B cell (primary cell): ENCODE data around the gene SEMA3A. TPM values are rescaled to one million over a fixed set of nuclear protein-coding genes. Genes with fewer than 3 reads are reported as not detected.

Source experiments
- ATAC-seq: fragments of 200-7000 bp; cut with Tn5 transposase; one replicate; pipeline ENCODE4 v1.10.0; 2021; ENCODE audit warnings: low read depth, mild to moderate bottlenecking, moderate number of reproducible peaks, moderate library complexity
- CTCF ChIA-PET: fragments of 350-600 bp; sonication (Branson Sonifier 250); formaldehyde crosslinking; loops from one replicate; lab custom pipeline; 2021; ENCODE audit warnings: antibody characterized with exemption, inconsistent platforms; lab: Charles Lee
- POLR2A ChIA-PET: fragments of 350-600 bp; sonication (Branson Sonifier 250); formaldehyde crosslinking; loops from one replicate; lab custom pipeline; 2021; ENCODE audit warnings: antibody characterized with exemption; lab: Charles Lee
- DNase-seq: peaks from one replicate; pipeline ENCODE4 v3.0.0; 2013
- H2AFZ ChIP-seq: 2 replicates; pipeline ENCODE4 v1.6.1; 2012; ENCODE audit warnings: mild to moderate bottlenecking, low read depth, low read length; ENCODE audit not compliant: insufficient read depth, poor library complexity, severe bottlenecking
- H3K27ac ChIP-seq, 2 donors: 1 replicate in 1 of 2; 2 replicates in 1 of 2; pipeline ENCODE4 v1.5.1; 2012 to 2013; ENCODE audit warnings: low read length in 2 of 2, mild to moderate bottlenecking in 2 of 2, moderate library complexity in 1 of 2
- H3K27me3 ChIP-seq, 4 experiments: fragments of 200-600 bp in 1 of 4; sonication (generic) in 1 of 4; replicated peaks in 1 of 4; 1 replicate in 2 of 4; 2 replicates in 2 of 4; pipeline versions ENCODE4 v1.6.1 to v1.7.0; 2013 to 2016; ENCODE audit warnings: low read length in 3 of 4, mild to moderate bottlenecking in 2 of 4, mixed read lengths in 1 of 4, moderate library complexity in 1 of 4; ENCODE audit not compliant: insufficient read depth in 4 of 4, control insufficient read depth in 3 of 4; ENCODE audit errors: control extremely low read depth in 1 of 4
- H3K36me3 ChIP-seq, 2 experiments: replicated peaks in 1 of 2; 1 replicate in 1 of 2; 2 replicates in 1 of 2; pipeline versions ENCODE4 v1.6.1 to v1.7.1; 2013; ENCODE audit warnings: low read length in 1 of 2; ENCODE audit not compliant: insufficient read depth in 2 of 2, control insufficient read depth in 1 of 2; ENCODE audit errors: control extremely low read depth in 1 of 2, extremely low read depth in 1 of 2
- H3K4me1 ChIP-seq, 2 donors: fragments of 200-600 bp in 1 of 2; sonication (generic) in 1 of 2; 1 replicate in 1 of 2; 2 replicates in 1 of 2; pipeline versions ENCODE4 v1.5.1 to v1.6.1; 2013 to 2017; ENCODE audit warnings: low read length in 2 of 2; ENCODE audit not compliant: control insufficient read depth in 2 of 2, insufficient read depth in 2 of 2
- H3K4me2 ChIP-seq: replicated peaks from 2 replicates; pipeline ENCODE3; 2012; ENCODE audit warnings: mild to moderate bottlenecking, low read depth, low read length; ENCODE audit not compliant: poor library complexity, severe bottlenecking
- H3K4me3 ChIP-seq, 5 experiments: fragments of 200-600 bp in 1 of 5; sonication (generic) in 1 of 5; 1 replicate in 3 of 5; 2 replicates in 2 of 5; pipeline versions ENCODE4 v1.5.1 to v1.7.0; 2011 to 2016; ENCODE audit warnings: low read length in 4 of 5, mild to moderate bottlenecking in 4 of 5, low read depth in 2 of 5, control low read depth in 1 of 5, moderate library complexity in 1 of 5; ENCODE audit not compliant: insufficient read depth in 1 of 5; ENCODE audit errors: control extremely low read depth in 1 of 5, extremely low read depth in 1 of 5
- H3K79me2 ChIP-seq: fragments of 200-600 bp; sonication (generic); one replicate; pipeline ENCODE4 v1.6.0; 2016; ENCODE audit warnings: low read length; ENCODE audit not compliant: control insufficient read depth, insufficient read depth
- H3K9ac ChIP-seq: fragments of 200-600 bp; sonication (generic); 2 replicates; pipeline ENCODE4 v1.6.1; 2017; ENCODE audit warnings: mild to moderate bottlenecking, low read length, moderate library complexity
- H3K9me3 ChIP-seq, 3 donors: one replicate each; pipeline versions ENCODE4 v1.6.1 to v1.7.1; 2013; ENCODE audit warnings: low read length in 2 of 3; ENCODE audit not compliant: control insufficient read depth in 2 of 3, insufficient read depth in 1 of 3; ENCODE audit errors: control extremely low read depth in 1 of 3
- H4K20me1 ChIP-seq: 2 replicates; pipeline ENCODE4 v1.6.0; 2012; ENCODE audit warnings: mild to moderate bottlenecking, low read length; ENCODE audit not compliant: insufficient read depth, control insufficient read depth, poor library complexity, severe bottlenecking
- H3K27ac Mint-ChIP-seq: one replicate; pipeline ENCODE4 v1.8.0; 2021; ENCODE audit warnings: mixed read lengths
- H3K27me3 Mint-ChIP-seq: one replicate; pipeline ENCODE4 v1.8.0; 2021; ENCODE audit warnings: mixed read lengths
- H3K4me1 Mint-ChIP-seq: one replicate; pipeline ENCODE4 v1.8.0; 2021; ENCODE audit warnings: mixed read lengths
- H3K4me3 Mint-ChIP-seq: one replicate; pipeline ENCODE4 v1.8.0; 2021; ENCODE audit warnings: mixed read lengths
- H3K9me3 Mint-ChIP-seq: one replicate; pipeline ENCODE4 v1.8.0; 2022; ENCODE audit warnings: mixed read lengths; ENCODE audit not compliant: insufficient read depth
- EZH2 ChIP-seq: IDR thresholded peaks from 2 replicates; pipeline ENCODE4 v1.6.1; 2012; ENCODE audit warnings: borderline replicate concordance, low read depth, mild to moderate bottlenecking, moderate library complexity, low read length; ENCODE audit not compliant: insufficient read depth, poor library complexity, severe bottlenecking
- WGBS: methylation state at CpG from one replicate; pipeline ENCODE4 v1.1.5; 2013; ENCODE audit warnings: missing lambda C conversion rate; ENCODE audit not compliant: insufficient coverage; 5-methylcytosine and 5-hydroxymethylcytosine counted together
- intact Hi-C: fragments of 100-400 bp; cut with micrococcal nuclease; formaldehyde crosslinking; loops from one replicate; pipeline ENCODE4 v1.10.0; 2022
- polyA plus RNA-seq: library from polyadenylated mRNA; depleted of rRNA; stranded (reverse); fragments of >200 nt; gene quantifications from 2 replicates; pipeline ENCODE4 v1.2.3, GENCODE V29; 2012
- total RNA-seq, 2 donors: library from RNA; stranded (reverse); fragments of 120-200 nt in 1 of 2; gene quantifications; 1 replicate in 1 of 2; 2 replicates in 1 of 2; pipeline versions ENCODE4 v1.2.3 to v1.2.4, GENCODE V29; 2013 to 2022
- TF ChIP-seq, protein P1 (sequence below): fragments of 200-600 bp; IDR thresholded peaks from one replicate; pipeline ENCODE4 v1.8.0; 2022; ENCODE audit warnings: antibody characterized with exemption, mild to moderate bottlenecking

Gene SEMA3A
- total and polyA plus RNA-seq, 2 donors (not counting 1 experiment from before 2014, with no cell fraction given) = not detected

GRCh38 chr7:84187087-84187805, 7.3 kb downstream of the SEMA3A start:
- no peak overlapping the region for H3K4me3 ChIP-seq
- no peak overlapping the region for H3K4me3 Mint-ChIP-seq
- no peak overlapping the region for H3K27ac ChIP-seq
- no peak for TF ChIP-seq EZH2
- TF ChIP-seq, protein P1, sequence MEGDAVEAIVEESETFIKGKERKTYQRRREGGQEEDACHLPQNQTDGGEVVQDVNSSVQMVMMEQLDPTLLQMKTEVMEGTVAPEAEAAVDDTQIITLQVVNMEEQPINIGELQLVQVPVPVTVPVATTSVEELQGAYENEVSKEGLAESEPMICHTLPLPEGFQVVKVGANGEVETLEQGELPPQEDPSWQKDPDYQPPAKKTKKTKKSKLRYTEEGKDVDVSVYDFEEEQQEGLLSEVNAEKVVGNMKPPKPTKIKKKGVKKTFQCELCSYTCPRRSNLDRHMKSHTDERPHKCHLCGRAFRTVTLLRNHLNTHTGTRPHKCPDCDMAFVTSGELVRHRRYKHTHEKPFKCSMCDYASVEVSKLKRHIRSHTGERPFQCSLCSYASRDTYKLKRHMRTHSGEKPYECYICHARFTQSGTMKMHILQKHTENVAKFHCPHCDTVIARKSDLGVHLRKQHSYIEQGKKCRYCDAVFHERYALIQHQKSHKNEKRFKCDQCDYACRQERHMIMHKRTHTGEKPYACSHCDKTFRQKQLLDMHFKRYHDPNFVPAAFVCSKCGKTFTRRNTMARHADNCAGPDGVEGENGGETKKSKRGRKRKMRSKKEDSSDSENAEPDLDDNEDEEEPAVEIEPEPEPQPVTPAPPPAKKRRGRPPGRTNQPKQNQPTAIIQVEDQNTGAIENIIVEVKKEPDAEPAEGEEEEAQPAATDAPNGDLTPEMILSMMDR = no peak
- H3K9me3 Mint-ChIP-seq = no peaks in the 10 kb centered on the region
- no peak overlapping the region for H2AFZ ChIP-seq
- H3K36me3 ChIP-seq = no peaks in the 10 kb centered on the region
- no peaks in the 10 kb centered on the region for H3K4me1 ChIP-seq
- H3K9me3 ChIP-seq = no peaks in the 10 kb centered on the region
- no peaks in the 10 kb centered on the region for H3K4me1 Mint-ChIP-seq
- H3K4me2 ChIP-seq = no peak overlapping the region
- H3K27me3 ChIP-seq = no peaks in the 10 kb centered on the region
- CTCF ChIA-PET = no interaction called here
- intact Hi-C loops = no loop called here
- H3K27me3 Mint-ChIP-seq = no peaks in the 10 kb centered on the region
- no peak for DNase-seq
- no peaks in the 10 kb centered on the region for H4K20me1 ChIP-seq
- no peak overlapping the region for H3K9ac ChIP-seq
- H3K27ac Mint-ChIP-seq = no peak overlapping the region
- POLR2A ChIA-PET = no interaction called here
- ATAC-seq = no peak
- H3K79me2 ChIP-seq = no peaks in the 10 kb centered on the region

DNA sequence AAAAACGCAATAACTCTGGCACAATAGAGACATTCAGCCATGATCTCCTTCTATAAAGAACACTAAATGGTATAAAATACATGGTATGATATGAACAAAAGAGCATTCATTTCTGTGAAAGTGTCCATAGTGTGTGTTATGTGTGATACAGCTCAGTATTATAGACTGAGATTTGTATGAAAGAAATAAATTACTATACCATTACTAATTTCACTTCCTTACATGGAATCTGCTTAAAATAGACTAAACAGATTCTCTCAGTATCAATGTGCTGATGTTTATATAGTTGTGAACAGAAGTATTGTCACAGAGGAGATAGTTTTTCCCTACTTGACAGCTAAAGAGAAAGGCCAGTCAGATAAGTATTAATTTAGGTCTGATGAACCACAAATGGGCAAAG, 10.8 kb downstream of the SEMA3A start:
- CTCF ChIA-PET = no interaction called here
- H3K9ac ChIP-seq = no peak overlapping the region
- no peaks in the 10 kb centered on the region for H3K27me3 ChIP-seq
- H3K4me3 ChIP-seq = no peak overlapping the region
- TF ChIP-seq, protein P1 = no peak
- TF ChIP-seq EZH2 = no peak
- H3K4me2 ChIP-seq = no peak overlapping the region
- no peaks in the 10 kb centered on the region for H3K4me1 Mint-ChIP-seq
- H3K9me3 Mint-ChIP-seq = no peaks in the 10 kb centered on the region
- H3K36me3 ChIP-seq = no peaks in the 10 kb centered on the region
- no peaks in the 10 kb centered on the region for H3K4me1 ChIP-seq
- H3K79me2 ChIP-seq = no peaks in the 10 kb centered on the region
- DNase-seq (no peak), ATAC-seq (no peak)
- H3K27me3 Mint-ChIP-seq = no peaks in the 10 kb centered on the region
- intact Hi-C loops = no loop called here
- WGBS = no CpG with 5 or more reads among the region's 1 CpG
- no peaks in the 10 kb centered on the region for H3K9me3 ChIP-seq
- no peak overlapping the region for H3K4me3 Mint-ChIP-seq
- H2AFZ ChIP-seq = no peak overlapping the region
- no peak overlapping the region for H3K27ac Mint-ChIP-seq
- no peaks in the 10 kb centered on the region for H4K20me1 ChIP-seq
- no peak overlapping the region for H3K27ac ChIP-seq
- POLR2A ChIA-PET = no interaction called here
